Adrenal gland (tissue), 12 donors: ENCODE results near the gene NPC2. TPM values are rescaled to one million over a fixed set of nuclear protein-coding genes. Genes with fewer than 3 reads are reported as not detected.
A peak's percentile ranks its signal among the peaks of the same experiment; 100 is the strongest.

Experiments
- DNase-seq, 7 donors: peaks; one replicate each; pipeline ENCODE4 v3.0.0-alpha.2; 2019 to 2020
- H3K27ac ChIP-seq, 5 donors: fragments of 200-600 bp; sonication (generic) in 4 of 5; 1 replicate in 3 of 5; 2 replicates in 2 of 5; pipeline versions ENCODE4 v1.5.1 to v1.8.0; 2016 to 2020; ENCODE audit warnings: mild to moderate bottlenecking in 1 of 5
- H3K27me3 ChIP-seq: fragments of 200-600 bp; 2 replicates; pipeline ENCODE4 v1.8.0; 2021
- H3K36me3 ChIP-seq, 2 donors: fragments of 200-600 bp; replicated peaks in 1 of 2; 1 replicate in 1 of 2; 2 replicates in 1 of 2; pipeline versions ENCODE4 v1.5.1 to v1.8.0; 2018 to 2022
- H3K4me1 ChIP-seq, 2 donors: fragments of 200-600 bp; replicated peaks in 1 of 2; 1 replicate in 1 of 2; 2 replicates in 1 of 2; pipeline versions ENCODE4 v1.5.1 to v1.8.0; 2018 to 2021
- H3K4me3 ChIP-seq, 4 donors: fragments of 200-600 bp; sonication (generic) in 3 of 4; one replicate each; pipeline ENCODE4 v1.5.1; 2016 to 2018
- H3K9me3 ChIP-seq, 3 donors: fragments of 200-600 bp; sonication (generic) in 1 of 3; replicated peaks in 1 of 3; 1 replicate in 2 of 3; 2 replicates in 1 of 3; pipeline versions ENCODE4 v1.5.1 to v1.8.0; 2016 to 2021
- CTCF ChIP-seq, 6 experiments: fragments of 450-650 bp in 4 of 6; fragments of 200-600 bp in 2 of 6; sonication (generic) in 1 of 6; IDR thresholded peaks; 1 replicate in 5 of 6; 2 replicates in 1 of 6; pipeline versions ENCODE4 v1.5.1 to v1.8.0; 2016 to 2021; ENCODE audit warnings: antibody characterized with exemption in 6 of 6, mild to moderate bottlenecking in 2 of 6, moderate library complexity in 1 of 6
- POLR2A ChIP-seq, 2 donors: fragments of 450-650 bp; IDR thresholded peaks; one replicate each; pipeline ENCODE4 v1.6.1; 2017; ENCODE audit warnings: antibody characterized with exemption in 2 of 2, mild to moderate bottlenecking in 2 of 2, moderate library complexity in 1 of 2
- WGBS, 4 donors: extraction: QIAGEN DNeasy Blood & Tissue Kit in 2 of 4; methylation state at CpG; one replicate each; pipeline versions ENCODE4 v1.1.5 to v1.1.7; 2013 to 2017; 5-methylcytosine and 5-hydroxymethylcytosine counted together
- intact Hi-C, 2 donors: fragments of 100-400 bp; cut with DNase I; formaldehyde crosslinking; loops; one replicate each; pipeline versions ENCODE4 v1.14.1 to v1.15.0; 2022 to 2023
- polyA plus RNA-seq, 3 donors: library from polyadenylated mRNA; stranded (reverse); fragments of 200-250 nt in 2 of 3; fragments of 350-450 nt in 1 of 3; fragmentation: Illumina TruSeq in 1 of 3; extraction: RNeasy Lipid Tissue Mini Kit (QIAGEN cat#74804) in 1 of 3; gene quantifications; one replicate each; pipeline ENCODE4 v1.2.3, GENCODE V29; 2013 to 2014
- total RNA-seq, 9 donors: library from RNA; depleted of rRNA in 4 of 9; stranded (reverse); fragments of >200 nt in 4 of 9; fragments of 120-200 nt in 1 of 9; fragmentation: NEBNext Ultra II Directional in 1 of 9; extraction: Animal tissue kit (Norgen Biotek cat#: 25700) in 1 of 9; gene quantifications; one replicate each; pipeline versions ENCODE4 v1.1.0 to v1.2.4, GENCODE V29; 2013 to 2023
- donor health status: healthy with polysubstance abuse.
- donor health status: Bipolar disorder and iron deficiency.
- donor health status: DM: yes; HTN: yes; CAD: no.
- donor health status: DM: no; HTN: no; CAD: no.
- donor health status: DM: no; HTN: no; CAD: no.
- donor health status: DM: yes; HTN: yes; CAD: no.

The NPC2 gene
- total and polyA plus RNA-seq, 12 donors: 140 to 1,243 (median 299) TPM

GRCh38 chr14:74476607-74477006 lies 16.5 kb downstream of the NPC2 start:
- peaks cover 0 to 25% of the 10 kb centered on the region in 2 donors for H3K36me3 ChIP-seq
- peaks cover 0 to 19% of the 10 kb centered on the region in 2 donors for H3K4me1 ChIP-seq
- H3K27ac ChIP-seq: peak overlapping the region in 1 of 5 donors; percentile 49
- intact Hi-C loops: loop anchor here (5.0 to 10.0 kb wide), 2 partner anchors 112 to 114 kb away; no protein-coding TSS in a partner anchor
- DNase-seq: no peak
- TF ChIP-seq CTCF (IDR thresholded peaks at IDR 0.05) (no peak), POLR2A (IDR thresholded peaks at IDR 0.05) (no peak)
- H3K27me3 ChIP-seq: no peaks in the 10 kb centered on the region
- no peaks in the 10 kb centered on the region for H3K9me3 ChIP-seq
- WGBS, 4 donors: 49 to 85% (median 70%) methylated on average over 3 of the region's 3 CpGs
- H3K4me3 ChIP-seq: no peak overlapping the region

GRCh38 chr14:74476107-74476506 lies 17.0 kb downstream of the NPC2 start:
- 24 to 46% (median 40%) methylated on average over 2 to 4 of the region's 4 CpGs for WGBS, 4 donors
- intact Hi-C loops: loop anchor here (5.0 to 10.0 kb wide), 2 partner anchors 111 to 114 kb away; no protein-coding TSS in a partner anchor
- peaks cover 0 to 19% of the 10 kb centered on the region in 2 donors for H3K4me1 ChIP-seq
- no peak overlapping the region for H3K4me3 ChIP-seq
- no peaks in the 10 kb centered on the region for H3K27me3 ChIP-seq
- peak overlapping the region in 1 of 5 donors; percentile 49 for H3K27ac ChIP-seq
- H3K36me3 ChIP-seq: peaks cover 0 to 20% of the 10 kb centered on the region in 2 donors
- TF ChIP-seq POLR2A (IDR thresholded peaks at IDR 0.05): no peak
- TF ChIP-seq CTCF (IDR thresholded peaks at IDR 0.05): no peak
- DNase-seq: peak; percentile 51 to 84 (median 76)
- H3K9me3 ChIP-seq: no peaks in the 10 kb centered on the region

DNA sequence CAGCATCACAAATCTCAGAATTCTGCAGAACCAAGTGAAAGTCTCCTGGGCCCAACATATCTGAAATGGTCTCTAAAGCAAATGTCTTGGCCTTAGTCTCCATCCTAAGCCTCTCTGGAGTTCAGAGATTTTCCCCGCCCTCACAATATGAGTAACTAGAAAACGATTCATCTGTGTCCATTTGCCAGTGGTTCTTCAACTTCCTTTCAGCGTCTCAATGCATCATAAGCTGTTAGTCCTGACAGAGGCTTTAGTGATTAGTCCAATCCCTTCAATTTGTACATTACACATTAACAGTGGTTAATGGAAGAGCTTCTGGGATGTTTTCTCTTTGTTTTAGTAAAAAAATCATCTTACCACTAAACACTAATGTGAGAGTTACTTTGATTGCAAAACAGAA lies 17.4 kb downstream of the NPC2 start:
- TF ChIP-seq CTCF (IDR thresholded peaks at IDR 0.05): no peak
- no peak for TF ChIP-seq POLR2A (IDR thresholded peaks at IDR 0.05)
- intact Hi-C loops: loop anchor here (5.0 to 10.0 kb wide), 2 partner anchors 111 to 113 kb away; no protein-coding TSS in a partner anchor
- Histone ChIP-seq H3K36me3 (peaks cover 0 to 16% of the 10 kb centered on the region in 2 donors), H3K9me3 (no peaks in the 10 kb centered on the region), H3K4me3 (no peak overlapping the region), H3K27me3 (no peaks in the 10 kb centered on the region), H3K4me1 (peaks cover 0 to 19% of the 10 kb centered on the region in 2 donors), H3K27ac (peak overlapping the region in 1 of 5 donors; percentile 49)
- no peak for DNase-seq
- 35 to 45% (median 37%) methylated on average over 3 of the region's 3 CpGs for WGBS, 4 donors

DNA sequence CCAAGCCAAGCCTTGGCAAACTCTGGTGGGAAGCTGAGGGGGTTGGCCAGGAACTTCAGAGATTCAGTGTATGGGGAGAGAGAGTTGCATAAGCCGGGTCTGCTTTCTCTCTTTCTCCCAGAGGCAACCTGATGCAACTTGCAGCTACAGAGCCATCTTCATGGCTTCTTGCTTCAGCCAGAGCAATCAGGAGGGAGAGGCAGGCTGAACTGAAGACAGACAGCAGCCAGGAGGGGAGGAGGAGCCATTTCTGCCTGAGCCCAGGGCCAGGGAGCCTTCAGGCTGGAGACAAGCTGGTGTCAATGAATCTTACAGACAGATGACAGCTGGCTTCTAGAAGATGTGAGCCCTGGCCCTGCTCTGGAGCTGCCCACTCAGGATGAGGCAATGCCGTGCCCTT lies 18.7 kb downstream of the NPC2 start:
- Histone ChIP-seq H3K4me1 (peaks cover 7 to 28% of the 10 kb centered on the region in 2 donors), H3K4me3 (no peak overlapping the region), H3K36me3 (peaks cover 0 to 3% of the 10 kb centered on the region in 2 donors), H3K27ac (no peak overlapping the region), H3K9me3 (no peaks in the 10 kb centered on the region), H3K27me3 (no peaks in the 10 kb centered on the region)
- no peak for DNase-seq
- TF ChIP-seq CTCF (IDR thresholded peaks at IDR 0.05) (no peak), POLR2A (IDR thresholded peaks at IDR 0.05) (no peak)
- intact Hi-C loops: loop anchor here in 1 of 2 donors (10.0 kb wide), 1 partner anchor 110 kb away; no protein-coding TSS in a partner anchor
- 76 to 100% (median 93%) methylated on average over 1 to 2 of the region's 2 CpGs for WGBS, 4 donors
